Stimulated activated CD4-positive, alpha-beta T cell treated with anti-CD3 and anti-CD28 coated beads, Interleukin-12 subunit alpha, Interleukin-12 subunit beta, amount 100 ng/mL, for 48 hours (primary cell): Measurements from ENCODE around the gene ZMYM2.
"Not testable (repeated sequence)": the region's sequence is repeated elsewhere in the genome, so short reads cannot be mapped to it uniquely, and the experiment has no call there.

Source experiments
- DNase-seq, 3 donors: peaks; one replicate each; pipeline ENCODE4 v3.0.0-alpha.2; 2020; ENCODE audit warnings: low read depth in 2 of 3, low spot score in 1 of 3

Gene ZMYM2

DNA sequence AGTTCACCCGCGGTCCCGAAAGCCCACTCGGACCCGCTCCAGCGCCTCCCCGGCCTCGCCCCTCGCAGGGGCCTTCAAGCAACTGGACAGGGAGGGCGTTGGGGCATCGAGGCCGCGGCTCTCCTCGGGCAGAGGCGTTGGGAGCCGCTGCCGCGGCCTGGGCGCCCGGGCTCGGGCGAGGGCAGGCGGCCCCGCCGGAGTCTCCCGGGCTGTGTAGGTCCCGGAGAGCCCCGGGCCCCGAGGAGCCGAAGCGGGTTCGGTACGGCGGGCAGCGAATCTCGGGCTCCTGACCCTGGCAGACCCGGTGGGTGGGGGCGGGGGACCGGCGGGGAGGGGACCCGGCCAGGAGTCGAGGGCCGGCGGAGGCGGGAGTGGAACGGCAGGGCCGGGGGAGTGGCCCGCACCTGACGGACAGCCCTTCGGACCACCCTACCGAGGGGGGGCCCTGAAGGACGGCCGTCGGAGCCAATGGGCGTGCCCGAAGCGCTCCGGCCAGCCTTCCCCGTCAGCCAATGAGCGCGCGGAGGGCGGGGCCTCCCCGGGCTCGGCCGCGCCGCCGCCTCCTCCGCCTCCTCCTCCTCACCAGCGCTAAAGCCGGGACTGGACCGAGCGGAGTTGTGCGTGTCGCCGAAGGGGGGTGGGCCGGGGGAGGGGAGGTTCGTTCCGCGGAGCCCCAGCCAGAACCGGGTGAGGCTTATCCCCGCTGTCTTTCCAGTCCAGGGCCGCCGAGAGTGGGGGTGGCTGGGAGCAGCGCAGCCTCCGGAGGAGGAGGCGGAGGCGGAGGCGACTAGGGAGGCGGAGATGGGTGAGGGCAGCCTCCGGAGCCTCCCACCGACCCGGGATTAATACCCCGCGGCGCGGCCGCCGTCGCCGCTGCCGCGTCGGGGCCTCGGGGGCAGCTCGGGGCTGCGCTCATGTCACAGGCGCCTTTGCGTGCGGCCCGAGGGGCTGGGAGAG is at the start of gene ZMYM2:
Gene ZMYM2, plus strand, starts transcription at position 573 of the 957 bp plus-strand sequence. CDS start 34,346 bp downstream, outside the sequence.
- peak; percentile 94 to 98 (median 98) for DNase-seq

DNA sequence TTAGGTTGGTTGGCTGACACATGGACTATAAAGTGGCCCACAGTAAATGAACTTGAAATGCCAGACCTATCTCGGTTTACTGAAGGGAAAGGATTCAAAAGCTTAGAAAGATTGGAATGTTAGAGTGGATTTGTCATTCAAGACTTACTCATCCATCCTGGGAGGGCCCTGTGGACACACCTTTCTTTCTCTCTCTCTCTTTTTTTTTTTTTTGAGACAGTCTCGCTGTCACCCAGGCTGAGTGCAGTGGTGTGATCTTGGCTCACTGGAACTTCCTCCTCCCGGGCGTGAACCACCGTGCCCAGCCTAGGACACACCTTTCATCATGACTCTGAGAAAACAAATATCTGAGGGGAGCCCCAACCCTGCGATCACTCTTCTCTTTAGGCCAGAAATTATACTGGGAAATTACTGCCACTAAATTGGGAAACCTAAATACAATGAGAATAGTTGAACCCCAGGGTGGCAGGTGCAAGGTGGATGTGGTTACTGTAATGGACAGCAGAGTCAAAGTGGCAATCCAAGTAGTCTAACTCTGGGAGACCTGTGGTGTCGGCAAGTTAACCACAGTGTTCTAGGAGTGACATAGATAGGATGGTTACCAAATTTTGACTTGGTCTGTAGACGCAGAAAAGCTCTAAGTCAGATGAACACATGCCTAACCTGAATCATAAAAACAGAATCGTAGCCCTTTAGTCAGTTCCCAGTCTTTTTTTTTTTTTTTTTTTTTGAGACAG is 48.0 kb upstream of the ZMYM2 start:
- no peak for DNase-seq

DNA sequence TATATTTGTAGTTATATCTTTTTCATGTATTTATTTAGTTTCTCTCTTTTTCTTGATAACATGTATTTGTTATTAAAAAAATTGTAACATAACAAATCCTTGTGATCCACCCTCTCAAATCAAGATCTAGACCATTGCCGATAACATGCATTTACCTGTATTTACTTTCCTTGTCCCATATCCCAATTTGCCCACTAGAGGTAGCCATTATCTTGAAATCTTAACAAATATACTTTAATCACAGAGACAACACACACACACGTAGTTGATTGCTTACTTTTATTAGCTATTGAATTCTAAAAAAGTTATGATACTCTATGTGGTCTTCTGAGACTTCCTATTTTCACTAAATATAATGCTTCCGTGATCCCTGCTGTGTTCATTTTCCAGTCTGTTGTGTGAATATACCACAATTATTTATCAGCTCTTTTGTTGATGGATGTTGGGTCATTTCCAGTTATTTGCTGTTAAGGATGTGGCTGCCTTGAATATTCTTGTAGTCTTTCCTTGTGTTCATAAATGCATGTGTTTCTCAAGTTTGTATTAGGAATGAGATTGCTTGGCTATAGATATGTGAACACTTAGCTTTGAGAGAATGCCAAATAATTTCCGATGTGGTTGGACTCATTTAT is 31.3 kb upstream of the ZMYM2 start:
- no peak for DNase-seq

DNA sequence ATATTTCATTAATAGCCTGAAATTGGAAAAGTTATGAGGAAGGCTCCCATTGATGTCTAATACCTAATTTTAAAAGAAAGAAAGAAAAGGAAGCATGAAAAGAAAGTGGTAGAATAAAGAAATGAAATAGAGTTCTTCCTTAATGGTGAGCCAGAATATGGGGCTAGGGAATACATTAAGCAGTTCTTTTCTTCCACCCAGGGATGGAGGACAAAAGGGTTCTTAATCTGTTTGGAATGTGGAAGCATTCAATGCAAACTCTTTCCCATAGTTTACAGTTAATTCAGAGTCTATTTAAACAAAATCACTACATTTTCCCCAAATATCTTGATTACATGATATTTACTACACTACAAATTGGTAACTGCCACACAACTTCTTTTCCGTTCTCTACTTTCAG is 18.4 kb upstream of the ZMYM2 start:
- no peak for DNase-seq

DNA sequence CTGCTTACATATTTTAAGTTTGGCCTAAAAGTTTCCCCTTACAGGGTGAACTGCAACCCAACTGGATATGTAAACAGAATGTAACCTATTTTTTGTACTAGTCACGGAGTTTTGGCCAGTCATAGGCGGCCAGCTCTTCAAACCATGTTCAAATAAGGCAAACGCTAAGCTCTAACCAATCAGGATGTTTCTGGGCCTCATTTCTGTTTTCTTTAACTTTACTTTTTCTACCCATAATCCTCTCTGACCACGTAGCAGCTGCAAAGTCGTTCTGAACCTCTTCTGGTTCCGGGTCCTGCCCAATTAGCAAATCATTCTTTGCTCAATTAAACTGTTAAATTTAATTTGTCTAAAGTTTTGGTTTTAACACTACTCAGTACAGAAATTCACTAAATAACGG is 8.2 kb upstream of the ZMYM2 start:
- no peak for DNase-seq

DNA sequence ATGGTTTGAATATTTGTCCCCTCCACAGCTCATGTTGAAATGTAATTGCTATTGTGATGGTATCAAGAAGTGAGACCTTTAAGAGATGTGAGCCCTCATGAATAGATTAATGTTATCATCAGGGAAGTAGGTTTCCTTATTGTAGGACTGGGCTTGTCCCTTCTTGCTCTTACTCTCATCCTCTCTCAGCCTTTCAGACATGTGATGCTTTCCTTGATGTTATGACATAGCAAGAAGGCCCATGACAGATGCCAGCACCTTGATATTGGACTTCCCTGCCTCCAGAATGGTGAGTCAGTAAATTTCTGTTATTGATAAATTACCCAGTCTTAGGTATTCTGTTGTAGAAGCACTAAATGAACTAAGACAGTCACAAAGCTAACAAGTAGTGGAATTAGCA is 5.7 kb upstream of the ZMYM2 start:
- no peak for DNase-seq

DNA sequence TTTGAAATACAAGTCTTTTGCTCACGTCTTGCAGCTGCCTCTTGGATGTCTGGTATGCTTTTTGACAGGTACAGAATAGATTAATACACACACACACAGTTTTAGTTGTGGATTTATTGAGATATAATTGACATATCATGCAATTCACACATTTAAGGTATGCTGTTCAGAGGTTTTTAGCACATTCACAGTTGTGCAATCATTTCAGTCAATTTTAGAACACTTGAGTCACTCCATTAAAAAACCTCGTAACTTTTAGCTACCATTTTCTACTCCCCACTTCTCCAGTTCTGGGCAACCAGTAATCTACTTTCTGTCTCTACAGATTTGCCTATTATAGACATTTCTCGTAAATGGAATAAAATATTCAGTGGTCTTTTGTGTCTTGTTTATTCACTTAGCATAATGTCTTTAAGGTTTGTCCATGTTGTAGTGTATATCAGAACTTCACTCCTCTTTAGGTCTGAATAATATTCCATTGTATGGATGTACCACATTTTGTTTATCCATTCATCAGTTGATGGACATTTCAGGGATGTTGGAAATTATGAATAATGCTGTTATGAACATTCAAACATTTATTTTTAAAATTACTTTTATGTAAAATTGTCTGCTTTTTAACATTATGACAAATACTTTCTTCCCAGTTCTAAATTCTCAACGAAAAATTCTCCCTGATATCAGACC is 2.5 kb upstream of the ZMYM2 start:
- DNase-seq: no peak

DNA sequence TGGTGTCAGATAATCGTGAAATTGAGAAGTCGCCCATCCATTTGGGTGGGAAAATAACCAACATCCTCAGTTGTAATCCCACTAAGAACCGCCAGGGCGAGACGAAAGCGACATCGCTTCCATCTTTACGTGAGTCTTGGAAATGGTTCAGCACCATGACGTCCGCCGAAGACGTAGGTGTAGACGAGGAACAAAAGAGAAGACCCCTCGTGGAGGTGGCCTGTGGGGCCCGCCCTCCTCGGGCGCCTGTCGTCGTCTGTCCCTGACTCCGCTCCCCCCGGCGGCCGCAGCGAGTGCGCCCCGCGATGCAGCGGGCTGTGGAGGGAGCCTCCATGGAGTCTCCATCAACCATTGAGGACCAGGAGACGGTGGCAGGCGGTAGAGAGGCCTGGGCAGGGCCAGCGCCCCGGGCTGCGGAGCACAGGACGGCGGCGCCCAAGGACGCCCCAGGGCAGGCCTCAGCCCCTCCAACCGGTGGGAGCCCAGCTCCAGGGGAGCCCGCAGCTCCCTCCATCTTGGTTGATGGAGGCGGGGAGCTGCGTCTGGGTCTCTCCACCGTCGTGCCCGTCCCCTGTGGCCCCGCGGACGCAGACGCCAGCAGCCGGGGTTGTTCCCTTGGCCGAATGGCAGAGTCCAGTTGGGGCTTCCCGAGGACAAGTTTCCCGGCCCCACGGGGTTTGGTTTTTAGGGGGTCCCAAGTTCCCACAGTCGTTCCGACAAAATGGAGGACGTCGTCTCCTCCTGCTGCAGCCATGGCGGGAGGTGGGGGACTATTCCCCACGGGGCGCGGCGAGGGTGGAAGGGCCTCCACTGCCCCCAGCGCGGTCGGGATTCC is 990 bp upstream of the ZMYM2 start:
- DNase-seq: peak; percentile 69 to 79 (median 71)

DNA sequence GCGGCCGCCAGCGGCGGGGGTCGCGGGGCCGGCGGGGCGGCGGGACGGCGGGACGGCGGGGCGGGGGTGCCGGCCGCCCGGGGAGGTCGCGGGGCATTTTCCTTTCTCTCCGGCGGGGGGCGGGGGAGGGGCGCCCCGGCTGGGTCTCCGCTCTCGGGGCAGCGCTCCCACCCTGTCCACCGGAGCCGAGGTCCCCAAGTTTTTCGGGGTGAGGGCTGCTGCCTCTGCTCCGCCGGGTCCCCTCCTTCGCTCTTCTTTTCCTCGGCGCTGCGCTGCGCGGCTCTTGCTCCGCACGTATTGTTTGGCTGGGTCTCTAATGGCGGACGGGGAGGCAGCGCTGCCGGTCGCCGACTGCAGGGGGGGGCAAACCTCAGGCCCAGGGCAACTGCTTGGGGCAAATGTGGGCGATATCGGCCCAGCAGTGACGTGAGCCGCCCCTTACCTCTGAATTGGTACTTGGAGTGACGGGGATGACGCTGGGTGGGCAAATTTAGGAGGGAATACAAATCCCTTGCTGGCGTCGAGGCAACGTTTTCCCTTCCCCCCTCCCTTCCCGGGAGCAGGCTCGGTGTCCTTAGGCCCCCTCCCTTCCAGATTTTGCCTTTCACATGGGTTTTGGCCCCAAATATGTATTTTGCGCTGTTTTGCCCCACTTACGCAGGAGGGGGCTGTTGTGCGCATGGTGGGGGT is 759 bp downstream of the ZMYM2 start:
- DNase-seq: peak; percentile 52 to 56 (median 56)

DNA sequence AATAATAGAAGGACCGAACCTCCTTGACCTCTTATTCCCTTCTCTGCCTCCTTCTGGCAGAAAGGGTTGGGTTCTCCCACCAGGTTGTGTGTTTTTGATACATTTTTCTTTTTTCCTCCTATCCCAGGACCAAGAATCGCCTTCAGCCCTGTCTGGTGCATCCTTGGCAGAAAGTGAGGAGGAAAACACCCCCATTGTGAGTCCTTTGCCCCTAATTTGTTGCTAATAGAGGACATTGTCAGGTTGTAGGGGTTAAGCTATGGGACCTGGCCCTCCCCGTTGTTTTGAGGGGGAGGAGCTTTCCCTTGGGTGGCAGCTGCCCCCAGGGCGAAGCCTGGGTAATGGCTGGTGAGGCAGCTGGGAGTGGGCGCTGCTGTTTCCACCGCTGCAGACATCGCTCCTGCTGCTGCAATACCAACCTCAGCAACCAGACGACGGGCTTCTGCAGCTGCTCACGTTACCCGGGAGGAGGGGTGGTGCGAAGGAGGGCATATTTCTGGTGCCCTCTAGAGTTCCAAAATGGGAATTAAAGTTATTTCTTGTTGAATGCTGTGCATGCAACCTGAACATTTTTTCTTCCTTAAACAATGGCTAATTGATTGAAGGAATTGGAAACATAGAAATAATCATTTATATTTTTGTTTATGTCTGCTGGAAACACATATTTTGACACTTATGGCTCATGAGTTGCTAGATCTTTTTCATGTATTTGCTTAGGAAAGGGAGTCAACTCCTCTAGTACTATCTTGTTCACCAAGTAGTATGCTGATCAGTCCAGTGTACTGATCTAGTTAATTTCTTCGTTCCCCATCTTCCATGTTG is 1.5 kb downstream of the ZMYM2 start:
- peak; percentile 74 to 85 (median 81) for DNase-seq

DNA sequence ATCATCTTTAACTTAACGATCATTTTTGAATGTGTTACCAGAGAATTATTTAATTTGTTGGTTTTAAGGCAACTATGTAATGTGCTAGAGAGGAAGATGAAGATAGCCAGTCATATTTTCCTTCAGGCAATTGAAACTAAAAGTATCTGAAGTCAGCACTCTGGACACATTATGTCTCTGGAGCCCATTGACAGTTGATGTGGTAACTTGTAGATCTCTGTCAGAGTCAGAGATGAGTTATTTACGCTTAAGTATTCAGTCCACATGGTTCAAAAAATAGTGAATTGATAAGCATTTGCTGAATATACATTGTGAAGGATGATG is 2.1 kb downstream of the ZMYM2 start:
- DNase-seq: no peak

DNA sequence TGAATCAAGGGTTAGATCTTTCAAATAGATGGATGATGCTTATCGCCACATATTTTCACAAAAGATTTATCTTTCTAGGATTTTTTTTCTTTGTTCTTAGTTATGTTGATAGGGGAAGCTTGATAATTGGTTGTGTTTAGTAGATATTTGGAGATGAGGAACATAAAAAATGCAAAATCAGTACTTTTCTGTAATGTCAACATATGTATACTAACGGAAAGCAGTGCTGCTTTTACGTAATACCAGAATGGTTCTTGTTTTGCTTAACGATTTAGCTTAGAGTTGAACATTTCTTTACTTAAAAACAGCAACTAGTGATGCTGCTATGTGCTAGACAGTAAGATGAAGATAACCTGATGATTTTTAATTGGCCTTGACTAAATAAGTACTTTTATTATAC is 3.0 kb downstream of the ZMYM2 start:
- DNase-seq: no peak

DNA sequence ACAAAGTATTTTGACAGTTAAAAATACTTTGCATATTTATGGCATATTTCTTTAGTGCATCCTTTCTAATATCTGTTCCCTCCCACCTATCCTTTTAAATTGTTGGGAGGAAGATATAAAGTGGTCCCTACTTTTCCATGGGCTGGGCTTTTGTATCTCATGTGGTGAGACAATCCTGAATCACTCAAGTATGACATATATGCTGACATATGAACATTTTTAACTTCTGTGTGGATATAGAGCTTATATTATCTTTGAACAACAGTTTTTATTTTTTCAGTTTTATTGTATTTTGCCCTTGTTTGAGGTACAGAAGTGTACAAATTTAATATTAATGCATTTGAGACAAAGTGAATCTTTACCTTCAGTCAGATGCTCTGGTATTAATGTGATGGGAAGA is 3.4 kb downstream of the ZMYM2 start:
- DNase-seq: no peak

DNA sequence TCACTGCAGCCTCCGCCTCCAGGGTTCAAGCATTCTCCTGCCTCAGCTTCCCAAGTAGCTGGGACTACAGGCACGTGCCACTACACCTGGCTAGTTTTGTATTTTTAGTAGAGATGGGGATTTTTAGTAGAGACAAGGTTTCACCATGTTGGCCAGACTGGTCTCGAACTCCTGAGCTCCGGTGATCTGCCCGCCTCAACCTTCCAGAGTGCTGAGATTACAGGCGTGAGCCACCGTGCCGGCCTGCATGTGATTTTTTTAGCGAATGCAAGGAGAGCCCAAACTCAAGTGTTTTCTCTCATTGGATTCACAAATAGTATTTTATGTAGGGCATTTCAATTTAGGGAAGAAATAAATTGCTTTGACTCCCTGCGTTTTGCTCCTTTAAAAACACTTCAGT is 4.4 kb downstream of the ZMYM2 start:
- no peak for DNase-seq

DNA sequence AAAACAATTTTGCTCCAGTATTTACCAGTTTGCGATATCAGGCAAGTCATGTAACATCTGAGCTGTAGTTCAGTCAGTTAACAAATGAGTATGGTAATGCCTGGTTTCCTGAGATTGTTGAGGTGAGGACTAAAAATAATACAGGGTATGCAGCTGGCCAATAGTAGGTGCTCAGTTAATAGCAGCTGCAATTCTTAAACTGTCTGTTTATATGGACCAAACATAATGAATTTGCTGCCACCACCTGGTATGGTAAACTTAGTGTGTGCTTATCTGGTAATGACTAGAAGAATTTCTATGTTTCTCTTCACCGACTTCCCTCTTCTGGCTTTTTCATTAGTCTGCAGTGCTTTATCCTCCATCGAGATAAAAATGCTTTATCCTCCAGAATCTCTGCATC is 9.1 kb downstream of the ZMYM2 start:
- DNase-seq: no peak

DNA sequence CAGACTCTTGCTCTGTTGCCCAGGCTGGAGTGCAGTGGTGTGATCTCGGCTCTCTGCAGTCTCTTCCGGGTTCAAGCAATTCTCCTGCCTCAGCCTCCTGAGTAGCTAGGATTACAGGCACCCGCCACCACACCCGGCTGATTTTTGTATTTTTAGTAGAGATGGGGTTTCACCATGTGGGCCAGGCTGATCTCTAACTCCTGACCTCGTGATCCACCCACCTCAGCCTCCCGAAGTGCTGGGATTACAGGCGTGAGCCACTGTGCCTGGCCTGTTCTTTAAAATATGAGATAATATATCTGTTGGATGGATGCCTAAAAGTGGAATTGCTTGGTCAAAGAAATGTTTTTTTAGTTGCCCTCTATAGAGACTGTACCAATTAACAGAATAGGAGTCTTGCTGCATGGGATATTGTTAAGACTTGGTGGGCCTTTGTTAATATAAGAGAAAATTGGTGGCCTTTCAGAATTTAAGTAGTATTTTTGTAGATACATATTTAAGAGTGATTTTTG is 16.0 kb downstream of the ZMYM2 start:
- not testable (repeated sequence) for DNase-seq

DNA sequence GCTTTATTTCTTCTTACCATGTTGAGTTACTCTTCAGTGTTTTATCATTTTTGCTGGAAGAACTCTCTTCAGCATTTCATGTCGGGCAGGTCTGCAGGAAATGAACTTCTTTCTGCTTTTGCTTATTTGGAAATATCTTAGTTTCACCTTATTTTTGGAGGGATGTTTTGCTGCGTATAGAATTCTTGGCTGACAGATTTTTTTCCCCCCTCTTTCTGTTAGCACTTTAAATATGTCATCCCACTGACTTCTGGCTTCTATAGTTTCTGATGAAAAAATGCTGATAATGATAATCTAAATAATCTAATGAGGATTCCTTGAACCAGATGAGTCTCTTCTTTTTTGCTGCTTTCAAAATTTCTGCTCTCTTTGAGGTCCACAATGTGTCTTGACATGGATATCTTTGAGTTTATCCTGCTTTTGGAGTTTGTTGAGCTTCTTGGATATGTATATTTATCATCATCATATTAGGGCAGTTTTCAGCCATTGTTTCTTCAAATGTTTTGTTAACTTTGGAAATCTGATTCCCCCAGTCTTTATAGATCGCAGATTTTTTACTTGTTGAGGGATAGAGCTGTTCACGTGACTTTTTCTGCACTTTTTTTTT is 20.4 kb downstream of the ZMYM2 start:
- DNase-seq: no peak

DNA sequence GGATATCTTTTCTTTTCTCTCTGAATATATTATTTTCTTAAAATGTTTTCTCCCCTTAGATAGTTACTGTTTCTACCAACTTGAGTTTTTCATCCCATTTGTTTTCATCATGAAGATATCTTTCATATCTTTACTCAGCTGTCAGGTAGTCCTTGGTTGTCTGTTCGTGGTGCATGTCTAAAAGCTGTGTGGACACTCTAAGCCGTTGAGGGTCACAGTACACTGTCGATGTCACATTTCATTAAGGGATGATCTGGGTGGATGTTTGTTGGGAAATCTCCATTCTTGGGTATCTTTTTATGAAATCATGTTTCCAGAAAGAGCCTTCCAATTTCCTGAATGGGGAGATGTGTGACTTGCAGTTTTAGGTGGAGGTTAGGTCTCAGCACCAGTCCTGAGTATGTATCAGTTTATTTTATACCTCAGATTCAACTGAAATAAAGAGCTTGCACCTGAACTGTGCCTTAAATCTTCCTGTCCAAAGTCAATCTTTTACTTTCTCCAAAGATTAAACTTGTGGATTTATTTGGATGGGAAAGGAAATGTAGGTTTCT is 23.2 kb downstream of the ZMYM2 start:
- DNase-seq: no peak
